Kidney (tissue), 14 donors: ENCODE data around the gene HJURP. TPM values are rescaled to one million over a fixed set of nuclear protein-coding genes. Genes with fewer than 3 reads are reported as not detected.

Source experiments
- DNase-seq, 5 donors: peaks; one replicate each; pipeline ENCODE4 v3.0.0-alpha.2; 2013 to 2020
- FAIRE-seq: peaks from 2 replicates; lab custom pipeline; 2012; peaks lifted over from hg19 to GRCh38; lab: Jason Lieb, UNC
- H3K27ac ChIP-seq, 2 donors: one replicate each; pipeline ENCODE4 v1.7.0; 2013; ENCODE audit warnings: low read depth in 2 of 2, low read length in 2 of 2, inconsistent platforms in 1 of 2
- H3K27me3 ChIP-seq: one replicate; pipeline ENCODE4 v1.7.1; 2013; ENCODE audit warnings: low read length, inconsistent platforms; ENCODE audit not compliant: control insufficient read depth, insufficient read depth
- H3K36me3 ChIP-seq, 3 donors: one replicate each; pipeline versions ENCODE4 v1.7.0 to v1.7.1; 2013; ENCODE audit warnings: low read length in 3 of 3, control low read depth in 1 of 3, inconsistent platforms in 1 of 3; ENCODE audit not compliant: insufficient read depth in 3 of 3, control insufficient read depth in 2 of 3
- H3K4me1 ChIP-seq, 3 donors: one replicate each; pipeline versions ENCODE4 v1.7.0 to v1.7.1; 2013; ENCODE audit warnings: low read length in 3 of 3, inconsistent platforms in 1 of 3, low read depth in 1 of 3; ENCODE audit not compliant: control insufficient read depth in 2 of 3, insufficient read depth in 2 of 3
- H3K4me3 ChIP-seq, 3 donors: one replicate each; pipeline versions ENCODE4 v1.7.0 to v1.8.1; 2013; ENCODE audit warnings: low read length in 3 of 3, control low read depth in 1 of 3, inconsistent platforms in 1 of 3
- H3K9ac ChIP-seq, 3 donors: one replicate each; pipeline versions ENCODE4 v1.7.0 to v1.7.1; 2013; ENCODE audit warnings: low read length in 3 of 3, control low read depth in 1 of 3, inconsistent platforms in 1 of 3
- H3K9me3 ChIP-seq, 3 donors: one replicate each; pipeline versions ENCODE4 v1.7.0 to v1.7.1; 2013; ENCODE audit warnings: low read length in 3 of 3, control low read depth in 1 of 3, inconsistent platforms in 1 of 3; ENCODE audit not compliant: control insufficient read depth in 2 of 3, insufficient read depth in 1 of 3
- CTCF ChIP-seq: IDR thresholded peaks from 3 replicates; pipeline ENCODE4 v1.5.1; 2012; ENCODE audit warnings: mild to moderate bottlenecking, moderate library complexity, borderline replicate concordance; ENCODE audit not compliant: insufficient read depth; ENCODE audit errors: extremely low read depth
- intact Hi-C: fragments of 100-400 bp; cut with DNase I; formaldehyde crosslinking; loops from one replicate; pipeline ENCODE4 v1.11.1; 2022
- polyA plus RNA-seq: library from polyadenylated mRNA; stranded (reverse); fragments of 350-450 nt; fragmentation: Illumina TruSeq; extraction: RNeasy Lipid Tissue Mini Kit (QIAGEN cat#74804); gene quantifications from one replicate; pipeline ENCODE4 v1.2.3, GENCODE V29; 2014; ENCODE audit warnings: low read depth, low replicate concordance; ENCODE audit not compliant: insufficient read depth
- total RNA-seq: library from RNA; stranded (reverse); fragmentation: NEBNext Ultra II Directional; extraction: Animal tissue kit (Norgen Biotek cat#: 25700); gene quantifications from one replicate; pipeline ENCODE4 v1.2.1, GENCODE V29; 2021
- donor health status: control.
- donor health status: control.
- donor health status: control.
- donor health status: control.
- donor health status: control.
- donor health status: DM: yes; HTN: yes; CAD: no.
- donor health status: Normal renal cell carcinoma (clear cell type).

The HJURP gene
- total and polyA plus RNA-seq, 2 donors from 2014 or later, result 0.94 TPM; not detected in 1

GRCh38 chr2:233801357-233802131 is 52.8 kb downstream of the HJURP start:
- Histone ChIP-seq H3K4me3 (no peak overlapping the region), H3K9me3 (no peaks in the 10 kb centered on the region), H3K4me1 (no peaks in the 10 kb centered on the region), H3K36me3 (no peaks in the 10 kb centered on the region), H3K27ac (no peak overlapping the region), H3K27me3 (no peaks in the 10 kb centered on the region), H3K9ac (no peak overlapping the region)
- DNase-seq (no peak), FAIRE-seq (no peak)
- TF ChIP-seq CTCF, result no peak
- intact Hi-C loops, result no loop called here

- intact Hi-C loops, result no loop called here
Measured at GRCh38 chr2:233800208-233800607, 54.1 kb downstream of the HJURP start.

GRCh38 chr2:233799716-233800115 is 54.6 kb downstream of the HJURP start:
- intact Hi-C loops, result no loop called here
- no peak for FAIRE-seq
- no peak overlapping the region for H3K4me3 ChIP-seq
- no peak overlapping the region for H3K27ac ChIP-seq
- no peaks in the 10 kb centered on the region for H3K27me3 ChIP-seq
- H3K9ac ChIP-seq, result no peak overlapping the region
- no peaks in the 10 kb centered on the region for H3K36me3 ChIP-seq
- no peak for DNase-seq
- H3K4me1 ChIP-seq, result no peaks in the 10 kb centered on the region
- no peaks in the 10 kb centered on the region for H3K9me3 ChIP-seq
- TF ChIP-seq CTCF, result no peak

More at GRCh38 chr2:233800208-233800607, 54.1 kb downstream of the HJURP start:
- Histone ChIP-seq H3K36me3 (no peaks in the 10 kb centered on the region), H3K4me1 (no peaks in the 10 kb centered on the region), H3K9ac (no peak overlapping the region), H3K27me3 (no peaks in the 10 kb centered on the region), H3K9me3 (no peaks in the 10 kb centered on the region), H3K4me3 (no peak overlapping the region), H3K27ac (no peak overlapping the region)
- FAIRE-seq (no peak), DNase-seq (no peak)
- no peak for TF ChIP-seq CTCF
